ES-I3 (cell line): ENCODE measurements around the gene TYK2.
"Not testable (repeated sequence)": the region's sequence is repeated elsewhere in the genome, so short reads cannot be mapped to it uniquely, and the experiment has no call there.

ENCODE experiments used
- H3K36me3 ChIP-seq: 2 replicates; pipeline ENCODE4 v1.6.1; 2013; ENCODE audit warnings: mild to moderate bottlenecking, low read length, control low read depth, moderate library complexity; ENCODE audit not compliant: insufficient read depth
- H3K4me1 ChIP-seq: 2 replicates; pipeline ENCODE4 v1.6.1; 2013; ENCODE audit warnings: mild to moderate bottlenecking, control low read depth, low read length; ENCODE audit not compliant: insufficient read depth
- H3K9ac ChIP-seq: 2 replicates; pipeline ENCODE4 v1.6.1; 2013; ENCODE audit warnings: low read depth, mild to moderate bottlenecking, low read length, moderate library complexity
- H3K9me3 ChIP-seq: 2 replicates; pipeline ENCODE4 v1.6.1; 2013; ENCODE audit warnings: mild to moderate bottlenecking, low read length, moderate library complexity; ENCODE audit not compliant: control insufficient read depth, insufficient read depth

Gene TYK2

GRCh38 chr19:10417541-10418234, 37.3 kb upstream of the TYK2 start:
- Histone ChIP-seq H3K9me3 (no peaks in the 10 kb centered on the region), H3K4me1 (peaks cover 7% of the 10 kb centered on the region; the same call in 1 of the 2 replicates), H3K36me3 (no peaks in the 10 kb centered on the region), H3K9ac (peak overlapping the region; percentile 41; the same call in 1 of the 2 replicates)

- Histone ChIP-seq H3K9ac (peak overlapping the region; percentile 64), H3K36me3 (no peaks in the 10 kb centered on the region), H3K4me1 (peaks cover 7% of the 10 kb centered on the region; the same call in 1 of the 2 replicates), H3K9me3 (no peaks in the 10 kb centered on the region)
Observed at GRCh38 chr19:10416380-10417257, 36.2 kb upstream of the TYK2 start.

DNA sequence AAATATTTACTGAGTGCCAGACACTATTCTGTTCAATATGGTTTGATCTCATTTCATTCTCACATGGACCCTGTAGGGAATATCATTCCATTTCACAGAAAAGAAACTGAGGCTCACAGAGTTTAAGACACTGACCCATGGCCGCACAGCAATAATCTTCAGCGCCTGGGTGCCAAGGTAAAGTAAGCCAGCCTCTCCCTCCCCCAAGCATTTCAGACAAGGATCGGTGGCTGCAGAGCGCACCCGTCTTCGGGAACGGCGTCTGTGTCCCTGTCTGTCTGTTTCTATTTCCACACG, 35.7 kb upstream of the TYK2 start:
- no peaks in the 10 kb centered on the region for H3K36me3 ChIP-seq

GRCh38 chr19:10412257-10412977, 32.0 kb upstream of the TYK2 start:
- H3K4me1 ChIP-seq = peaks cover 9% of the 10 kb centered on the region; the same call in 1 of the 2 replicates
- H3K9me3 ChIP-seq = no peaks in the 10 kb centered on the region
- H3K9ac ChIP-seq = no peak overlapping the region
- H3K36me3 ChIP-seq = no peaks in the 10 kb centered on the region

More for the DNA sequence above, 35.7 kb upstream of the TYK2 start:
- no peaks in the 10 kb centered on the region for H3K9me3 ChIP-seq
- peaks cover 7% of the 10 kb centered on the region; the same call in 1 of the 2 replicates for H3K4me1 ChIP-seq
- peak overlapping the region; percentile 64 for H3K9ac ChIP-seq

- H3K36me3 ChIP-seq, H3K9ac ChIP-seq, H3K9me3 ChIP-seq, H3K4me1 ChIP-seq: not testable (repeated sequence)
Observed at GRCh38 chr19:10411224-10411623, 30.9 kb upstream of the TYK2 start.

DNA sequence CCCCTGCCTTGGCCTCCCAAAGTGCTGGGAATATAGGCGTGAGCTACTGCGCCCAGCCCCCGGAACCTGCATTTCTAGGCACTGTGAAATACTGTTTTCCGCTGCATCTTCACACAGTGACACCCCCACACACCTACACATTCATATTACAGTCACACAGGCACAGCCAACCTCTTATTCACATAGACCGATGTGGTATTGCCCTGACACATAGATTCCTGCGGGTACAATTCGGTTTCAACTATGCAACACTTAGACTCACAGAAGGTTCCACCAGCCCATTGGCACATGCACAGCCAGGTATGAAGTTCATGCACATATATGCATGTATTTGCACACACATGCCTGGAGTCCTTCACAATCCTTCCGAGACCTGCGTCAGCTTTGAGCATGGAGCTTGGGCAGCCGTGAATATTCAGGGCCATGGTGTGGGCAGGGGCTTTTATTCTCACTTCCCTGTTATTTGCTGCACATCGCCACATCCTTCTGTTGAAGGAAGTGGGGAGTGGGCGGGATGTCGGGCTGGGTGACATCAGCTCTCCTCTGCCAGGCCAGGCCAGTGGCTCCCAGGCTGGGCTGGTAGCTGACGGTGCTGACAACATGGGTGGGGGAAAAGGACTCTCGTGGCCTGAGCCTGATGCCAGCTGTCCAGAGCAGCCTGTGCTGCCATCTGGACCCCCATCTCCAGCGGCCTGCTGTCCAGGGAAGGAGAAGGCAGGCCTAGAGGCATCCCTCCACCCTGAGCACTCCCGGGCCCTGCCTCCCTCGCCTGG, 28.3 kb upstream of the TYK2 start:
- peaks cover 9% of the 10 kb centered on the region; the same call in 1 of the 2 replicates for H3K4me1 ChIP-seq
- H3K36me3 ChIP-seq = no peaks in the 10 kb centered on the region
- H3K9ac ChIP-seq = no peak overlapping the region; the same call in 1 of the 2 replicates
- no peaks in the 10 kb centered on the region for H3K9me3 ChIP-seq

DNA sequence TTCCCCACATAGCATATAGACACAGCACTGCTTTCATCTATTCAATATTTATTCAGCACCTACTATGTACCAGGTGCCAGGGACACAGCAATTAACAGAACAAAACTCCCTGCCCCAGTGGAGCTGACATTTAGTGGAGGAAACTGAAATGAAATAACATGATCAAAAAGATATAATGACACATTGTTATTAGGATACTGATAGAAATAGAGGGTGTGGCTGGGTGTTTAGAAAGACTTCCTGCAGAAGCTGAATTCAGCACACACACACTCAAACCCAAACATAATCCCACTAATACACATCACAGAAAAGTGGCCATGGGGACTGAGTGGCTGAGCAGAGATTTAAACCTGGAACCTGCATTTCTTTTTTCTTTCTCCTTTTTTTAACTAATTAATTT, 26.7 kb upstream of the TYK2 start:
- Histone ChIP-seq H3K9me3 (no peaks in the 10 kb centered on the region), H3K4me1 (peaks cover 9% of the 10 kb centered on the region; the same call in 1 of the 2 replicates), H3K36me3 (no peaks in the 10 kb centered on the region), H3K9ac (no peak overlapping the region)

DNA sequence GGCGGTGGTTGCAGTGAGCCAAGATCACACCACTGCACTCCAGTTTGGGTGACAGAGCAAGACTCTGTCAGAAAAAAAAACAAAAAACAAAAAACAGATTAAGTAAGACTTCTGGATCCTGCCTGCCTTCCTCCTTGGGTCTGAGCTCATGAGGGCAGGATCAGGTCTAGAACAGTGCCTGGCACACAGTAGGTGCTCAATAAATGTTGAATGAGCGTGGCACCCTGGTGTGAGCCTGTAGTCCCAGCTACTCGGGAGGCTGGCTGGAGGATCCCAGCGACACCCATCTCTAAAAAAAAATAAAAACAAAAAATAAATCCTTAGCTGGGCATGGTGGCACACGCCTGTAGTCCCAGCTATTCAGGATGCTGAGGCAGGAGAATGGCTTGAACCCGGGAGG, 25.8 kb upstream of the TYK2 start:
- Histone ChIP-seq H3K9me3 (no peaks in the 10 kb centered on the region), H3K9ac (no peak overlapping the region), H3K4me1 (peaks cover 9% of the 10 kb centered on the region; the same call in 1 of the 2 replicates), H3K36me3 (no peaks in the 10 kb centered on the region)

- H3K9me3 ChIP-seq = no peaks in the 10 kb centered on the region
- no peaks in the 10 kb centered on the region for H3K36me3 ChIP-seq
- H3K4me1 ChIP-seq = peaks cover 9% of the 10 kb centered on the region; the same call in 1 of the 2 replicates
- peak overlapping the region; percentile 83; the same call in 1 of the 2 replicates for H3K9ac ChIP-seq
Observed at GRCh38 chr19:10404888-10405820, 24.8 kb upstream of the TYK2 start.

DNA sequence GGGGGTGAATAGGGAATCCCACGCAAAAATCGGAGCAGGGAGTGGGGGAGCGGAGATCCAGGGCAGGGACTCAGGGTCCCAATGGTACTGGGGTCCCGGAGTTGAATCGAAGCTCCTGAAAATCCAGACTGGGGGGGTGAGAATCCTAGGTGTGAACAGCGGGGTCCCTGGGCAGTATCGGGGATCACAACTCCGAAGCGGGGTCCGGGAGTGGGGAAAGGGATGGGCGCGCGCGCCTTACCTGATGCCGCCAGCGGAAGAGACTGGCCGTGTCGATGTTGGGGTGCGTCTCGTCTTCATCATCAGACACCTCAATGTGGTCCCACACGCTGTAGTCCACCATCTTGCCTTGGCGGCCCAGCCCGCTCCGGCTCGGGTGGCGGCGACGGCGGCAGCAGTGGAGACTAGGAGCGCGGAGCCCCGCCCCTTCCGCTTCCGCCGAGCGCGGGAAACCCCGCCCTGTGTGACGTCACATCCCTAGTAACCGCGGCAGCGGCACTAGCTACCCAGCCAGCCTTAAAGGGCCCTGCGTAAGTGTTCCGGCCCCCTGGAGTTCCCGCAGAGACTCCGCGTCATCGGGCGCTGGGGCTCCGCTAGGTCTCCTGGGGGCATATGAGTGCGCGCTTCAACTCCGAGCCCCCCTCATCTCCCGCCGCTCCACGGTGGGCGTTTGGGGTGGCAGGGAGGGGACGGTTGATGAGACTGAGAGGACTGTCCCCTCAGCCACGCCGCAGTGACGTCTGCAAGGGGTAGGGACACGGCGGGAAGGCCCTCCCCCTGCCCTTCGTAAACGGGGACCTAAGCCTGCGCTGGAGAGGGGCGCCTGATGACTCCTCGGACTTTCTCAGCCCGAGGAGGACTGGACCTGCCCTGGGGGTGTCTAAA, 23.0 kb upstream of the TYK2 start, which contains the start of gene CDC37:
Gene CDC37, minus strand, starts transcription at position 406 of the 885 bp plus-strand sequence. Its CDS starts 63 bp downstream, at position 343.
- Histone ChIP-seq H3K9me3 (no peaks in the 10 kb centered on the region), H3K4me1 (no peaks in the 10 kb centered on the region), H3K36me3 (no peaks in the 10 kb centered on the region), H3K9ac (peak within 1 kb of the TSS; percentile 83)

GRCh38 chr19:10402441-10403038, 22.2 kb upstream of the TYK2 start:
- Histone ChIP-seq H3K4me1 (no peaks in the 10 kb centered on the region), H3K36me3 (no peaks in the 10 kb centered on the region), H3K9ac (peak overlapping the region; percentile 83), H3K9me3 (no peaks in the 10 kb centered on the region)

DNA sequence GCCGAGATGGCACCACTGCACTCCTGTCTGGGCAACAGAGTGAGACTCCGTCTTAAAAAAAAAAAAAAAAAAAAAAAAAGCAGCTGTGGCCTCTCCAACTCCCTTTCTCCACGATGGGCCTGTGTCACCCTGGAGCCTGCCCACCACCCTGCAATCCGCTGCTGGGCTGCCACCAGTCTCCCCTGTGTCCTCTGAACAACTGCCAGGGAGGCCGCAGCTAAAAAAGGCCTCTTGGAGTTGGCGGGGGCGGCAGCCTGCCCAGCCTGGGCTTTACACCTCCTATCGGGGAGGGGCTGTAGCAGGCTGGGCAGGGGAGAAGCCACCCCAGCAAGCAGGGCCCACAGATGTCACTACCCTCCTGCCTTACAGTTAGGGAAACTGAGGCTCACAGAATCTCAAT, 19.5 kb upstream of the TYK2 start:
- H3K4me1 ChIP-seq = no peaks in the 10 kb centered on the region

More for the DNA sequence above, 19.5 kb upstream of the TYK2 start:
- H3K9me3 ChIP-seq = no peaks in the 10 kb centered on the region
- peaks cover 4% of the 10 kb centered on the region for H3K36me3 ChIP-seq
- no peak overlapping the region for H3K9ac ChIP-seq
